Non-pigmented ciliary epithelial cell (primary cell): ENCODE measurements around the gene ZNF133.
A peak's percentile ranks its signal among the peaks of the same experiment; 100 is the strongest.
"Not testable (repeated sequence)": the region's sequence is repeated elsewhere in the genome, so short reads cannot be mapped to it uniquely, and the experiment has no call there.

ENCODE experiments used
- DNase-seq: peaks from one replicate; pipeline ENCODE4 v3.0.0-alpha.2; 2010; ENCODE audit warnings: low read depth

ZNF133 gene

DNA sequence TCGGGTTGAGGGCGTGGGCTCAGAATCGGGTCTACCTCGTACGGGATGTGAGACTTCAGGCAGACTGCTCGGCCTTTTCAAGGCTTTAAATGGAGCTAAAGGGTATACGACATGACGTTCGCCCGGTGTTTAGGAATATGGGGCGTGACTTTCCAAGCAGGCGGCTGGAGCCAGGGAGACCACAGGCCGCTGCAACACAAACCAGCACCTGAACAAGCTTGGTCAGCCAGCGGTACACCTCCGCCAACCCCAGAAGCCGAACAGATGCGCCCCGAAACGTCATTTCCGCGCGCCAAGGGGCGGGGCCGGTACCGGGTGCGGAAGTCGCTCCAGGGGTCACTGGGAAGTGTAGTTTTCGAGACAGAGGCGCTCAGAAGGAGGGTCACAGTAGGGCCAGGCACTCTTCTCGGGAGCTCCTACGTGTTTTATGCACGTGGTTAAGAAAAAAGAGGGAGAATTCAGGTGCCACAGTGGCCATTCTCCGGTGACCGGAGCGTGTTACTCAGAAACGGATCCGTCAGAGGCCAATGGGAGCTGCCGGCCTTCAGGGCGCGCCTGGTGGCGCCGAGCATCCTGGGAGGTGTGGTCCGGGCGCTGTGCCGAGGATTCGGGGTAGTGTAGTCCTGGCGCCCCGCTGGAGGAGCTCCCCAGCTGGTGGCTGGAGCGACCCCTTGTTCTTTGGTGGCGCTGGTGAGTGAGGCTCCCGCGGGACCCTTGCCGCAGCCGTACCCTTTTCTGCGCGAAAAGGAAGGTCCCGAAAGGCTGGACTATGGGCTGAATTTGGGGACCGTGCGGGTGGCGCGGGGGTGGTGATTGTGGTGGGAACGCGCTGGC lies at the start of gene ZNF133:
Gene ZNF133 (plus strand): TSS at position 613 of the 834 bp plus-strand sequence. CDS start 17,160 bp downstream, outside the sequence.
- DNase-seq: peak; percentile 57

DNA sequence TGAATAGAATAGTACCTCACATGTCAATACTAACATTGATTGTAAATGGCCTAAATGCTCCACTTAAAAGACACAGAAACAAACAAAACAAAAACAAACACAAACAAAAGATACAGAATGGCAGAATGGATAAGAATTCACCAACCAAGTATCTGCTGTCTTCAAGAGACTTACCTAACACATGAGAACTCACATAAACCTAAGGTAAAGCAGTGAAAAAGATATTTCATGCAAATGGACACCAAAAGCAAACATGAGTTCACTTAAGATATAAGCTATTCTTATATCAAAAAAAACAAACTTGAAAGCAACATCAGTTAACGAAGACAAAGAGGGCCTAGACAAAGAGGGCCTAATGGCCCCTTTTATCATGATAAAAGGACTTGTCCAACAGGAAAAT lies 47.3 kb upstream of the ZNF133 start:
- no peak for DNase-seq

DNA sequence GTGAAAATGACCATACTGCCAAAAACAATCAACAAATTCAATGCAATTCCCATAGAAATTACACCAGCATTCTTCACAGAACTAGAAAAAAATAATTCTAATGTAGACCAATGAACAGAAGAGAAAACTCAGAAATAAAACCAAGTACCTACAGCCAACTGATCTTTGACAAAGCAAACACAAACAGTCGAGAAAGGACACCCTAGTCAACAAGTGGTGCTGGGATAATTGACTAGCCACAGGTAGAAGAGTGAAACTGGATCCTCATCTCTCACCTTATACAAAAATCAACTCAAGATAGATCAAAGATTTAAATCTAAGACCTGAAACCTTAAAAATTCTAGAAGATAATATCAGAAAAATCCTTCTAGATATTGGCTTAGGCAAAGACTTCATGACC lies 44.5 kb upstream of the ZNF133 start:
- no peak for DNase-seq

DNA sequence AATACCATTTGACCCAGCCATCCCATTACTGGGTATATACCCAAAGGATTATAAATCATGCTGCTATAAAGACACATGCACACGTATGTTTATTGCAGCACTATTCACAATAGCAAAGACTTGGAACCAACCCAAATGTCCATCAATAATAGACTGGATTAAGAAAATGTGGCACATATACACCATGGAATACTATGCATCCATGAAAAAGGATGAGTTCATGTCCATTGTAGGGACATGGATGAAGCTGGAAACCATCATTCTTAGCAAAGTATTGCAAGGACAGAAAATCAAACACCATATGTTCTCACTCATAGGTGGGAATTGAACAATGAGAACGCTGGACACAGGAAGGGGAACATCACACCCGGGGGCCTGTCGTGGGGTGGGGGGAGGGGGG lies 39.8 kb upstream of the ZNF133 start:
- DNase-seq: not testable (repeated sequence)

DNA sequence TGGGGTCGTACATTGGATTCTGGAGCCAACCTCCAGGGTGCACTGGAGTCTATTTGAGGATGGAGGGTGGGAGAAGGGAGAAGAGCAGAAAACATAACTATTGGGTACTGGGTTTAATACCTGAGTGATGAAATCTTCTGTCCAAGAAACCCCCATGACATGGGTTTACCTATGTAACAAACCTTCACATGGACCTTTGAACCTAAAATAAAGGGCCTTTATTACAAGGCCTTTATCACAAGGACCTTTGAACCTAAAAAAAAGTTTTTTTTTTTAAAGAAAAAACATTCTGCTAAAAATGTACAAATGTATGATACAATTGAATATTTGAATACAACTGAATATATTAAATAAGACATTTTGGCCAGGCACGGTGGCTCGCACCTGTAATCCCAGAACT lies 38.1 kb upstream of the ZNF133 start:
- no peak for DNase-seq

DNA sequence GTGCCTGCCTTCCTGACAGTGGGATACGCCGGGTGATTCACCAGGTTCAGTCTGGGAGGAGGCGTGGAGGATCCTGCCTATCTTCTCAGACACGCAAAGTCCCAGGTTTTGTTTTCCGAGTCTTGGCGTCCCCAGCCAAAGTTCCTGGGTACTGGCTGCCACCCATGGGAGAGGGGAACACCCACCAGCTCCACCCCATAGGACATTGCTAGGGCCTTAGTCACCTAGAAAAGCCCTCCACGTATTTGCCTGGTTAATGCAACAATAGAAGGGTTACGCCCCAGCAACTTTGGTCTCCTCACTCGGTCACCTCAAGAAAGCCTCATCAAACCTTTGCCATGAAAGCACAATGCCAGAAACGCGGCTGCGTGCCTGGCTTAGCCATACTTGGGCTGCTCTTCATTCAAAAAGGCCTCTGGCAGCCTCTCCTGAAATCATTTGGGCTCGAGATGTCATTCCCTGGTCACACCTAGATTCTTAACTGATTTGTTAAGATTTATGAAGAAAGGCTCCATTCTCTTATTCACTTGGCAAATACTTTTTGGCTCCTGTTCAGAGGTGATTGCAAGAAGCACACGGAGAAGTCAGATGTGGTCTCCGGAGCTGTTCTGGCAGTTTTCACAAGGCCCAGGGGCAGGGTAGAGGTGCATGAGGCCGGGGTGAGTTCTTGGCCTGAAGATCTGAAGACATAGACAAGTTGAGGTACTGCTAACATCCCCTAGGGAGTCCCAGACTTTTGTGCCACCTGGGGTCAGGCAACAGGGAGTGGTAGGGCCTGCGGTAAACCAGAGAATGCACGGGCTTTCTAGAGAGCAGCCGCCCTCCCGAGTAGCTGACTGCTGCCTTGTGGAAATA lies 35.5 kb upstream of the ZNF133 start:
- DNase-seq: no peak

DNA sequence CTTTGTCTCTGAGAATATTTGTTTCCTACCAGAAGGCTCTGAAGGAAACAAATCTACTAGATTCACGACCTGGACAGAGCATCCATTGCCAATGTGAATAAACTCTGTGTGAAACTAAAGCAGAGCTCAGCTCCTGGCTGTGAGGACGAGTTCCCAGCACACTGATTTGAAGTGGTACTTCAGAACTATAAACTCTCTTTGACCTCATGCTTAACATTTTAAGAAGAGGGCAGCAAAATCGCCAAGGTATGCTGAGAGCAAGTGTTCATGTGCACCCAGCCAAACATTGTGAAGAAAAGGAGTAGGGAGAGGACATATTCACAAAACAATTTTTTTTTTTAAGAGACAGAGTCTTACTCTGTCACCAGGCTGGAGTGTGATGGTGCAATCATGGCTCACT lies 33.7 kb upstream of the ZNF133 start:
- no peak for DNase-seq

DNA sequence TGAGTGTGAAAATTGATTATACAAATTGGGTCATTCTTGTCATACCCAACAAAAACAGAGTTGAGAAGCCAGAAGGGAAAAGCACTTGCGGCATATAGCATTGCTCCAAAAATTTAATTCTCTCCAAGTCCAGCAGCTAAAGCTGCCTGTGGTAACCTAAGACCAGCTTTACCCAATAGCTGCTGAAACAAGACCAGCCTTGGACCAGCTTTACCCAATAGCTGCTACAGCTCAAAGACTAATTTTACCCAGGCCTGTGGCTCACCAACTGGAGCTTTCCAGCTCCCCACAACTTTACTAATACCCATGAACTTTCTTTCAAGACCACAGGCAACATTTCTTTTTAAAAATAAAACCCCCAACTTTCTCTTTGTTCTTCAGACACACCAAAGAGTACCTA lies 32.8 kb upstream of the ZNF133 start:
- no peak for DNase-seq

DNA sequence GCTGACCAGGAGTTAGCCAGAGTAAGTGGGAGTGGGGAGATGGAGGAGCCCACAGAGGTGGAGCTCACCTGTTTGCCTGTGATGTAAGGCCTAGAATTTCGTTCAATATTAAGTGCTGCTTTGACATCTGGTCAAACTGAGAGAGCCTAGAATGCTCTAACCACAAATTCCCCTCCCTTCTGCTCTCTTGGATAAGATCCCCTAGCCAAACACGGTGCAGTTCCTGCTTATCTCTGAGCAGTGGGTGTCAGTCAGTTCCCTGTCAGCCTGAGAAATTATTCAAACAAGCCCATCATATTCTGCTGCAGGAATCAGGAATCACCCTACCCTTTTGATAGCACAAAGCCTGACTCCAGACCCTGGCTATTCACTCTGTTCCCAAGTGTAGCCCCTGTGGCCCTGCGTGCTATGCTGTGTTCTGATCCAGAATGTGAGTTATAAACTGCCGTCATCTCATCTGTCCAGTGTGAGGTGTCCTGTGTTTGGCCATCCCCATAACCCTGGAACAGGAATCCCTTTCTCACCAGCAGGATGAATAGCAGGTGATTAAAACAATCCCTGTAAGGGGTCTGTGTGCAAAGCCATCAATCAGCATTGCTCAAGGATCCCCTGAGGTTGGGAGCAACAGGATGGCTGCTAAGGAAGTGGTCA lies 31.8 kb upstream of the ZNF133 start:
- no peak for DNase-seq

DNA sequence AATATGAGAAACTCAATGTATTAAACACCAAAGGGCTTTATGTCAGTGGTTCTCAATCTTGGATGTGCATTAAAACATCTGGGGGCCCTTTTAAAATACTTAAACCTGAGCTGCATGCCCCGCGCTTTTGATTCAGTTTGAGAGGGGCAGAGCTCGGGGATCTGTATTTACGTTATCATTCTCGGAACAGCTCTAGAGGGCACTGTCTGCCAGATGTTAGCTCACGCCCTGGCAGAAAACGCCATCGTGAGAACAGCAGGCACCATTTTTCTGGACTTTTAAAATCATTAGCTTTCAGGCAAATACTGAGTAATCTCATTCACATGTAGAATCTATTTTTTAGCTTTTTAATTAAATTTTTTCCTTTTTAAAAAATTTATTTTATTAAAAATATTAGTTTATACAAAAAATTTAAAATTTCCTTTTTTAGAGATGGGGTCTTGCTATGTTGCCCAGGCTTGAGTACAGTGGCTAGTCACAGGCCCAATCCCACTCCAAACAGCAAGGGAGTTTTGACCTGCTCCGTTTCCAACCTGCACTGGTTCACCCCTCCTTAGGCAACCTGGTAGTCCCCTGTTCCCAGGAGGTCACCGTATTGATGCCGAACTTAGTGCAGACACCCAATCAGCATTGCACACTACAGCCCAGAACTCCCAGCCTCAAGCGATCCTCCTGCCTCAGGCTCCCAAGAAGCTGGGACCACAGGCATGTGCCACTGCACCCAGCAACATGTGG lies 30.0 kb upstream of the ZNF133 start:
- no peak for DNase-seq

DNA sequence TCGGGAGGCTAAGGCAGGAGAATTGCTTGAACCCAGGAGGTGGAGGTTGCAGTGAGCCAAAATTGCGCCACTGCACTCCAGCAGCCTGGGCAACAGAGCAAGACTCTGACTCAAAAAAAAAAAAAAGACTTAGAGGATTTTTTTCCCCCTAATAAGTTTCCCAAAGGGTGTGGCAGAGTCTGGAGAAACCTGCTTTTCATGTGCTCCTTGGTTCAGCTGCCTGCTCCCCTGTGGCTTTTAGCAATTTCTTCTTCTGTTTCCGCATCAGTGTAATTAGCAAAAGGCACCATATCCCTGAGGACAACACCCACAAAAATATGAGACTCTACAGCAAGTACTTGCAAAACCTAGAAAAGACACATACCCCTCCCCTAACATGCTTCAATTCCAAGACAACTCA lies 28.6 kb upstream of the ZNF133 start:
- DNase-seq: no peak

DNA sequence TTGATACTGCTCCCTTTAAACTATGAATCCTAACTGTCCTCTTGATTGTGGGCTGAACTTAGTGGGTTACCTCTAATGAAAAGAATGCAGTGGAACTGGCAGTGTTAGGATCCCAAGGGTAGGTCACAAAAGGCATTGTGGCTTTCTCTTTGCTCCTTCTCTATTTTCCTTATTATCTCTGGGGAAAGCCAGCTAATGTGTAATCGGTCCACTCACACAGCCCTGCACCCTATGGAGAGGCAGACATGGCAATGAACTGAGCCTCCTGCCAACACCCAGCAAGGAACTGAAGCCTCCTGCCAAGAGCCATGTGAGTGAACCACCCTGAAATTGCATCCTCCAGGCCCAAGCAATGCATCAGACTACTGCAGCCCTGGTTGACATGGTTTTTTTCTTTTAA lies 24.6 kb upstream of the ZNF133 start:
- DNase-seq: no peak

DNA sequence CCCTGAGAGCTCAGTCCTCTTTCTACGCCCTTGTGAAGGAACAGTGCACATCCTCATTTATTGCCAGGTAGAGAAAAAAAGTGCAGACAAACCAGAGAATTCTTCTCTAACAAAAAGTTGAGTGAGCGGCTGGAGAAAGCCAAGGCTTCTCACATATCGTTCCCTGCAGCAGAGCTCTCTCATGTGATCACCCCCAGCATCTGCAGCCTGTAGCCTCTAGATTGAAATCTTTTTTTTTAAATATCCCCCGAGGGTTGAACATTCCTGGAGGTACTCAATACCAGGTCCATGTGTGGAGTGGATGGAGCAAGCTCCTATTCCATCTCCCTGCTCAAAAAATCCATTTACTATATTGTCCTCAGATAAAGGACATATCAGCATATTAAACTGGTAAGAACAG lies 22.9 kb upstream of the ZNF133 start:
- no peak for DNase-seq

DNA sequence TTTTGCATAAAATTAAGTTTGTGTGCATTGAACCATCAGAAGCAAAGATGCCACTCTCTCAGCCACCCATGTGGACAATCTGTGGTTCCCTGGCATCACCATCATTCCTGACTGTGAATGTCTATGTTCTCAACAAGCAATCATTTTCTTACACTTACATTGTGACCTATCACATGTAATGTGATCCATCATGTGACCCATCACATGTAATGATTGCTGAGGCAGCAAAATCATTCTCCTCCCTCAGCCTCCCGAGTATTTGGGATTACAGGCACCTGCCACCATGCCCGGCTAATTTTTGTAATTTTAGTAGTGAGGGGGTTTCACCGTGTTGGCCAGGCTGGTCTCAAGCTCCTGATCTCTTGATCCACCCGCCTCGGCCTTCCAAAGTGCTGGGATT lies 22.0 kb upstream of the ZNF133 start:
- DNase-seq: no peak

DNA sequence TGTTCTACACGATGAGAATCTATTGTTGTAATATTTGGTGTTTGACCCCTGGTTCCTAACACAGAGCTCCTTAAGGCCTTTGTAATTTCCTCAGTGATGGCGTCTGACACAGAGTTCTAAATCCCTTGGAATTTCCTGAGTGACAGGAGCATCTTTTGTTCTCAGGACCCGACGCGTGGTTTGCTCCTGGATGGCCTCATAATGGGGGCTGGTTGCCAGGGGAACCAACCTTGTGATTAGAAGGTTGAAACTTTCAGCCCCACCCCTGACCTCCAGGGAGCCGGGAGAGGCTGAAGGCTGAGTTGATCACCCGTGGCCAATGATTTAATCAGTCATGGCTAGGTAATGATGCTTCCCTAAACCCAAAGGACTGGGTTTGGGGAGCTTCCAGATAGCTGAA lies 20.5 kb upstream of the ZNF133 start:
- no peak for DNase-seq

DNA sequence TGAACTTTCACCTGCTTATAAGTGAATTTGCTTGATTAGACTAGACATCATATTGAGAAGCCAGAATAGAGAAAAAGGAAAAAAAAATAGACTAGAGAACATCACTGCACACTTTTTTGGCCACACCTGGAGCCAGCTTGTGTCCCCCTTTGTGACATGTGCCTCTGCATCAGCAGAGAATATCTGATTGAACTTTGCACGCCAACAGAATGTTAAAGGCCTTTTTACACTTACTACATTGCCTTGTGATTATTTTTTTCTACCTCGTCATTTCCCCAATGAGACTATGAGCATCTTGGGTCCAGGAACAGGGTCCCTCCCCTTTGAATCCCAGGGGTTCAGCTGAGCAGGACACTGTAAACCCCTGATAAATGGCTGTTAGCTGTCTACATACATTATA lies 17.2 kb upstream of the ZNF133 start:
- DNase-seq: no peak

DNA sequence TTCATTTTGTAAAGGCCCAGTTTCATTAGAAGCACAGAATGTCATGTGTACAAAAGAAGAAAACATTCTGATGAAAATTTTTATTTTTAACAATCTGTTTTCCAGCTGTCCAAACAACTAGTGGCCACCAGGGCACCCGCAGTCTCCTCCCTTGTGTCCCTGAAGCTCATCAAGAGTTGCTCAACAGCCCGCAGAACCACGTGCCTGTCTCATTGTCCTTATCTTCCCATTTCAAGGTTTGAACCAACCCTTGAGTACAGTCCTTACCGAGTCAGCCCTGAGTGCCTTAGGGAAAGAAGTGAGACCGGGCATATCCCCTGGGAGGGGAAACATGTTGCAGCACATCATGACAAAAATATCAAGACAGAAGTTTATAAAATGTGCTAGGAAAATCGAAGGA lies 15.9 kb upstream of the ZNF133 start:
- DNase-seq: no peak

DNA sequence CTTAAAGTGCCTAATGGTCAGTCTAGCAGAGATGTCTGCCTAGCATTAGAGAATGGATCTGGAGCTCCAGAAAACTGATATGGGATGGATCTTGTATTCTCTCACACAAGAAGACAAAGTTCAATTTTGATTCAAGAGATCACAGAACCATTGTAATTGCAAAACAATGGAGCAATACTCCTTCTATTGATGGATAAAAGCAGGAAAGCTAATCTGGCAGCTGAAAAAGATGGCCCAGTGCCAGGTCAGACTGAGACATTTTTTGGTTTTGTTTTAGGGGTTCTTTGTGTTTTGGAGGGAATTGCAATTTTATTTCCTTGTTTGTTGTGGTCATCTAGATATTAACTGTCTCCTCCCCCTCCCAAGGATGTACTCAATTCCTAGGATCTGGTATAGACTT lies 14.6 kb upstream of the ZNF133 start:
- no peak for DNase-seq

DNA sequence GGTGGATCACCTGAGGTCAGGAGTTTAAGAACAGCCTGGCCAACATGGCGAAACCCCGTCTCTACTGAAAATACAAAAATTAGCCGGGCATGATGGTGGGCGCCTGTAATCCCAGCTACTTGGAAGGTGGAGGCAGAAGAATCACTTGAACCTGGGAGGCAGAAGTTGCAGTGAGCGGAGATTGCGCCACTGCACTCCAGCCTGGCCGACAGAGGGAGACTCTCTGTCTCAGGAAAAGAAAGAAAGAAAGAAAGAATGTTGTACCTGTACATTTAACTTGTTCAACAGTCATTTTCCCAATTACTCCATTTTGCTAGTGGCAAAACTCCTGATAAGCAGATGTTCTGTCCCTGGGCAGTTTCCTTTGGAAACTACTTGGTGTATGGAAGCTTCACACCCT lies 12.4 kb upstream of the ZNF133 start:
- not testable (repeated sequence) for DNase-seq

DNA sequence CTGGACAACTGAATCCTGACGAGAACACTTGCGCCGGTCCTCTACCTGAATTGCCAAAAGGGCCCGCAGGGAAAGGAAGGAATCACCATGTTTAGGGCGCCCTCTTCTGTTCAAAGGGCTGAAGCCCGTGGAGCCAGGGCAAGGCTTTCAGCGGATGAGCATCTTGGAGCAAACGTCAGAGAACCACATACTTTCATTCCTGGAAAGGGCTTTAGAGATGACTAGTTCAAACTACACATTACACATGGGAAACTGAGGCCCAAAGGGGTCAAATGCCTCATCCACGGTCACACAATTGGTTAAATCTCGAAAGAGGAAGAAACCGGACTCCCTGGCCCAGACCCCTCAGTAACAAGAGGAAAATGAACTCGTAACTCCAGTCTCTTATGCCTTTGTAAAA lies 11.5 kb upstream of the ZNF133 start:
- DNase-seq: peak; percentile 35

DNA sequence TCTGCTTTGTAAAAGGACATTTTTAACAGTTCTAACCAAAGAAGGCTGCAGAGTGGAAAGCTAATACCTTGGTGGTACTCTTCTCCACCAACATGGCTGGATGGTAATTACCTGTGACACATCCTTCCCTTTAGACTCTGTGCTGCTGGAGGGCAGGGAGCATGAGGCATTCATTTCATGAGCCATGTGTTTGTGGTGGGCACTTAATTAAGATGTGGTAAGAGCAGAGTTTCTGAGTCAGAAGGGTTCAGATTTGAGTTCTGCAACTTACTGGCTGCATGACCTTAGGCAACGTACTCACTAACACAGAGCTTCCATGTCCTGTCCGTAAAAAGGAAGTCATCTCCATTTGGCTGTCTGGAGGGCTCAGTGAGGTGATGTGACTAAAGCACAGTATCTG lies 9.1 kb upstream of the ZNF133 start:
- DNase-seq: no peak
